Activated CD8-positive, alpha-beta memory T cell treated with anti-CD3 and anti-CD28 coated beads, Interleukin-2, amount 50 U/mL, for 1 hour (primary cell): ENCODE data around the gene SORL1-AS1.
A peak's percentile ranks its signal among the peaks of the same experiment; 100 is the strongest.
"Not testable (repeated sequence)": the region's sequence is repeated elsewhere in the genome, so short reads cannot be mapped to it uniquely, and the experiment has no call there.

ENCODE experiments used
- DNase-seq: peaks from one replicate; pipeline ENCODE4 v3.0.0-alpha.2; 2020; ENCODE audit errors: extremely low read depth

SORL1-AS1 gene

DNA sequence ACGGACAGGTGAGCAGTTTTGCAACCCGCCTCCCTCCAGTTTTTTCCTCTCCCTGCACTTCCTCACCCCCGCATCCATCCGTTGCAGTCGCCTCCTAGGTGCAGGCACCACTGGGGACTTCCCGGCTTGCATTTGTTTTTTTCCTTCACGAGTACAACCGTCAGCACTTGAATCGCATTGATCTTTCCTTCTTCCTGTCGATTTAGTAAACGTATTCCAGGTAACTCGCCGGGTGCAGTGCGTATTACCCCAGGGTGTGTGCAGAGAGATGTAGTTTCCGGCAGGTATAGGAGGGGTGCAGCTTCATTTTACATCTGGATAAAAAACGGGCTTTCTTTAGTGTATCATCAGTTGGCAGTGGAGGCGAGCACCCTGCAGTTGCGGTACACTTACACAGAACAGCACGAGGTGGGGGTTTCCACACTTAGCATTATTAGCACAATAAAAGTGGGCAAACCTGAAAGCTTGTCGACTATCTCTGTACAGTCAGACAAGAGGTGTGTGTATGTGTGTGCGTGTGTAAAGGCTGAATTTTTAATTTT is at the start of gene SORL1-AS1:
TSS of gene SORL1-AS1 (minus strand) at position 359 of the 542 bp plus-strand sequence.
- peak; percentile 63 for DNase-seq

DNA sequence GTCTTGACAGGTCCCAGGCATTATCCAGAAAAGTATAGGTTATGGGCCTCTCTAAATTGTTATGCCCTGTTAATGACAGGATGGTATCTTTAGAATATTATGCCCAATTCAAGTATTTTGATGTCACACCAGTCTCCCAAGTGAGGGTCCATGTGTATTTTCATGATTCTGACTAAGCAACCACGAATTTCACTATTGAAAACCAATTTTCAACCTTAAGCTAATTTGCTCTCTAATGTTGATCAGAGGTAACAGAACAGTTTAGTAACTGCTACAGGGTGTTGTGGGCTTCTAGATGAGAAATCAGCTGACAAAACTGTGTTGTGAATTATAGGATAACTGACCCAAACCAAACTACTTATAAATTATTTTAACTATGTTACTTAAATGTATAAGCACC is 48.0 kb upstream of the SORL1-AS1 start:
- no peak for DNase-seq

DNA sequence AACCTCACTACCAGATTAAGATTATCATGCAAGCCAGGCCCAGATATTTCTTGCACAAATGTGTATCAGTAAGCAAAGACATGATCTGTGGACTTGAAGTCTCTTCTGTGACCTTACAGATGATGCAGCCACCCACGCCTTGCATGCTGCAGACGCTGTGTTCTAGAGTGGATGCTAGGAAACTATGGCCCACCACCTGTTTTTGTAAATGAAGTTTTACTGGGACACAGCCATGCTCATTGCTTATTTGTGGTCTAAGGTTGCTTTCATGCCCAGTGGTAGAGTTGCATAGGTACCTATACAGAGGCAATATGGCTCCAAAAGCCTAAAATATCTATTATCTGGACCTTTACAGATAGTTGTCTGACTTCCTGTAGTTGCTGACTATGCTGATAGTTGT is 47.5 kb upstream of the SORL1-AS1 start:
- no peak for DNase-seq

DNA sequence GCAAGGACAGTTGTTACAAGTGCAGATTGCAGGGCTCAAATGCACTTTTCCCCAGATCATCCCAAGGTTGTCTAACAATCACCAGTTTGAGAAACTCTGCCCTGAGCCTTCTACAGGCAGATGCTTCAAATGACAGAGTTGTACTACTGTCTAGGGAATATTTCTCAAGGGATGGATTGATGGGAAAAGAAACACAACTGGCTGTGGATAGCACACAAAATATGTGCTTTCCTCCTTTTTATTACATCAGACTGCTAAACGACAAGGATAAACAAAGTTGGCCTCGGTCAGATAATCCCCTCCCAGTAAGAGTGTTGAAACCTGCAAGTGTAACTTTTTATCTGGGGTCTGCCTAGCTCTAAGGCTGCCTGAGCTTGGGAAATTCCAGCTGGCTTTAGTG is 46.6 kb upstream of the SORL1-AS1 start:
- DNase-seq = no peak

DNA sequence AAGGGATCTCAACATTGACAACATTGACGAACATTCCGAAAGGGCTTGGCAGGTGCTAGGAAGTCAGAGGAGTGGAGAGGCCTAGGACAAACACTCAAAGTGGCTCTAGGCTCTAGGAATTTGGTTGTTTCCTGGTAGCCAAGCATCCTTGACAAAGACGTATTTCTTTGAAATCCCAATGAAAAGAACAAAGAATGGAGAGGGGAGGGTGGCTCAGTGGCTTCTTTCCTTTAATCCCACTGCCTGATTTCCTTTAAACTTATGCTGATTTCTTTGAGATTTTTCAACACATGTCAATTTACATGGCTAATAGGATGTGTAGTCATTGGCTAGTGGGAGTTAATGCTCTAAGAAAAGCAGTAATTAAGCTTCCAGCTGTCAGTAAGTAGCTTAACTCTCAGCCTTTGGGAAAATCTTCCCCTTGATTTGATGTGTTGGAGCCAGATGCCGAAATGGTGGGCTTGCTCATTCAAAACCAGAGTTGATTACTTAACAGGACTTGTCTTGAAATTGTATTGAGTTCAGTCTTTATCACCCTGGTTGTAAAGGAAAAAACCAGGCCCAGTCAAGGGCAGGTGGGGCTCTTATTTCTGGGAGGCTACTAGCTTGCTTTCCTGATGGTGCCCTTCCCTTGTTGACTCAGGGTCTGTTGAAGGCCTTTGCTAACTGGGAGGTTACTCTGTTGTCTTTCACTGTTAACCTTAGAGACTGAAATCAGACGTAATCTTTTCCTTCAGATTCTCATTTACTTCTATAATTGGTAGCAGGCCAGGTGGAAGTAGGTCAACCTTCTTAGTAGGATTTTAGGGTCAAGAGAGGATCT is 44.6 kb upstream of the SORL1-AS1 start:
- no peak for DNase-seq

DNA sequence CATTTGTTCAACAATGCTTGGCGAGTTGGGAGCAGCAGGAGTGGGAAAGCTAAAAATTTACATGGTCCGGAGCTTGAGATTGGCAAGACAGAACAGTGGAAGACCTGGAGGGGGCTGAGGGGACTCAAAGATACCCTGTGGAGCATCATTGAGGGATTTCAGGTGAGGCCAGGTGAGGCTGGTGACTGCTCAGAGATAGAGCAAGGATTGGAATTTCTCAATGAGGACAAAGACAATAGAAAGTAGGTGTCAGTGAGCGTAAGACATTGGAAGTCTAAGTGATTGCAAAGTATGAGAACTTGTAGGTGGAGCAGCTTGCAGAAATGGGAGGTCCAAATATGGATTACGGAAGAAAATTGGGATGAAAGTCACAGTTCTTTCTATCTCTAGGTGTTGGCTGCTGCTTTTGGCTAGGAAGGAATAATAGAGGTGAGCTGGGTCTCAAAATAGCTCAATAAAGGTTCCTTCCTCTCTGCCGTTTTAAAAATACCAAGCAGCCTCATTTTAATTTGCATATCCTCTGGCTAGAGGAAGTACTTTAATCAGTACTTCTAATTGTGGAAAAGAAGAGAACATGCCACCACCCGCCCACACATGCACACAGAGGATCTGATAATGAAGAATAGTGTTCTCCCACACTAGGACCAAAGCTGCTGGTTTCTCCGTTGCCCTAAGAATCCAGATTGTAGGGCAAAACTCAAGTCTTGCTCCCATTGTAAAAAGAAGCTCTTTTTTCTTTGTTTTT is 41.8 kb upstream of the SORL1-AS1 start:
- DNase-seq = no peak

DNA sequence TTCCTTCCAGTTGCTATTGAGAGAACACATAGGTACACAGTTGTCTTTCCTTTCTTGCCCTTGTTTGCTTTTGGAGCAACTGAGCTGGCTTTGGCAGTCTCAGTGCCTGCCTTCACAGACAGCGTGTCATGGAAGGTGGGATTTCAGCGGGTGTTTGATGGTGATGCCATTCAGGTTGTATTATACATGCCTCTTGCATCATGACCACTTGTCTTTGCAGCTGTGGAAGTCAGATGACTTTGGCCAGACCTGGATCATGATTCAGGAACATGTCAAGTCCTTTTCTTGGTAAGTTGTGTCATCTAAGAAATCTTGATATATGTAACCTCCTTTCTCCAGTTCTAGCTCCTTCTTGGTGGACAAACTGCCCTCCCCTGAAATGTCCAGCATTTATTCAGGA is 37.1 kb upstream of the SORL1-AS1 start:
- no peak for DNase-seq

DNA sequence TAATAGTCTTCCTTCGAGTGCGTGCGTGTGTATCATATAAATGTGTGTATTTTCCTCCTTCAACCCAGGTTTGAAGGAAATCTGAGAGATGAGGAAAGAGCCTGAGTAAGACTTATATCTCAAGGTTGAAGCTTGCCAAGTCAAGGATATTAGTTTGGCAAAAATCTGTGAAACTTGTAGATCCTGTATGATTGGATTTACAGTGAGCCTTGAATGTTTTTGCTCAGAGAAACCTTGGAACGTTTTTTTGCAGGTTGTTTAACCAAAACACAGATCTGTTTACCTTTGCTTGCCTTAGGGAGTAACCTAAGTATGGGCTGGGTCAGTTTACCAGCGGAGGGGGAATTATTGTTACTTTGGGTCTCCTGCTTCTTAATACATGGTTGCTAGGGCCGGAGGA is 35.9 kb upstream of the SORL1-AS1 start:
- DNase-seq = no peak

DNA sequence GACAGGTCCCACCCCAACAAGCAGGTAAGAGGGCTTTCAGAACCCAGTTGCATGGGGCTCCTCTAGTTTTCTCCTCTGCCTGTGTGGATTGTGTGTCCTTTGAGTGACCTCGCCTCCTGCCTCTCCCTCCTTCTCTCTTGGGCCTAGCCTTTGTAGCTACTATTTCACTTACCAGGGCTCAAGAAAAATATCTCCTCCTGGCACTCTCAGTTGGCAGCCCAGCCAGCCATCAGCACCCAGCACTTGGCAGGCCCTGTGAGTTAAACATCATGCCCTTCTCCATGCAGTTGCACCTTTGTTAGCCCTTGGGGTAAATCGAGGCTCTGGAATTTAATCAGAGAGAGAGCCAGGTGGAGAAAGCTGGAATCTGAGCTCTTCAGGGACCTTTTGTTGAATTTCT is 35.4 kb upstream of the SORL1-AS1 start:
- no peak for DNase-seq

DNA sequence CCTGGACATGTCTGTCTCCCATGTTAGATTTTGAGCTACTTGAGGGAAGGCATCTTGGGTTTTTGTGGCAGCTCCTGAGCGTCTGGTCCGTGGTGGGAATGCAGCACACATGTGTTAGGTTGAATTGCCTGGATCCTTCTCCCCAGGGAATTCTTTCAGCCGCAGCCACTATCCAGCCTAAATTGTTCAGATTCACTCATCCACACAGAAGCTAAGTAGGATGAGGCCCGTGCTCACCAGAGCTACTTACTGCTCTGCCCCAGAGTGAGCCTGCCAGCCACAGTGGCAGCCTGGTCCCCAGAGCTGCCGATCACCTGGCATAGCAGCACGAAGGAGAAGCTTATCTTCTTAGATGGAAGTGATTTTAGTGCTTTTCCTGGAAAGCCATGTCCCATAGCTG is 34.4 kb upstream of the SORL1-AS1 start:
- DNase-seq = no peak

DNA sequence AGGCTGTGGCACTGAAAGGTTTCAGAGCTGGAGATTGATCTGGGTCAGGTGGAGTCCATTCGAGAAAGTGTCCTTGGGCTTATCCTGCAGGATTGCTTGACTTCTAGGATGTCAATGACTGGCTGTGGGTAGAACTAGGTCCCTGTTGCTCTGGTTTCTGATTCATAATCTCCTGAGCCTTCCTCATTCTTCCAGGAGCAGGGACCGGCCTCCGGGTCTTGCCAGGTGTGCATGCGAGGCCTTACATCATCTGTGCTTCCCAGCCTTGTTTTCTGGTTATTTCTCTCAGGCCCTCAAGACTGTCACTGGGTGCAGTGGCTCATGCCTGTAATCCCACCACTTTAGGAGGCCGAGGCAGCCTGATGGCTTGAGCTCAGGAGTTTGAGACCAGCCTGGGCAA is 33.3 kb upstream of the SORL1-AS1 start:
- no peak for DNase-seq

DNA sequence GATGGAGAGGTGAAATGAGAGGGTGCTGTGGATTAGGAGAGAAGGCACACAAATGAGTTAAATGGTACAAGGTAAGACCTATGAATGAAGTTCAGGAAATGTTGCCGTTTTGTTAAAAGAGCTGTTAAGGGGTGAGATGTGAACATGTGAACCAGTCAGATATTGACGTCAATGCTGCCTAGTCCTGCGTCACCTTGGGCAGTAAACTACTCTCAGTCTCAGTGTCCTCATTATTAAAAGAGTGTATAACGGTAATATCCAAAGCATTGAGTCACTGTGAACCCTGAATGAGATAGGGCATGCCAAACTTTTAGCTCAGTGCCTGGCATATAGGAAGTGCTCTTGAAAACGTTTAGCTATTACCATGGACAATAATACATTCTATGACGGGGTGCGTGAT is 32.4 kb upstream of the SORL1-AS1 start:
- DNase-seq = no peak

DNA sequence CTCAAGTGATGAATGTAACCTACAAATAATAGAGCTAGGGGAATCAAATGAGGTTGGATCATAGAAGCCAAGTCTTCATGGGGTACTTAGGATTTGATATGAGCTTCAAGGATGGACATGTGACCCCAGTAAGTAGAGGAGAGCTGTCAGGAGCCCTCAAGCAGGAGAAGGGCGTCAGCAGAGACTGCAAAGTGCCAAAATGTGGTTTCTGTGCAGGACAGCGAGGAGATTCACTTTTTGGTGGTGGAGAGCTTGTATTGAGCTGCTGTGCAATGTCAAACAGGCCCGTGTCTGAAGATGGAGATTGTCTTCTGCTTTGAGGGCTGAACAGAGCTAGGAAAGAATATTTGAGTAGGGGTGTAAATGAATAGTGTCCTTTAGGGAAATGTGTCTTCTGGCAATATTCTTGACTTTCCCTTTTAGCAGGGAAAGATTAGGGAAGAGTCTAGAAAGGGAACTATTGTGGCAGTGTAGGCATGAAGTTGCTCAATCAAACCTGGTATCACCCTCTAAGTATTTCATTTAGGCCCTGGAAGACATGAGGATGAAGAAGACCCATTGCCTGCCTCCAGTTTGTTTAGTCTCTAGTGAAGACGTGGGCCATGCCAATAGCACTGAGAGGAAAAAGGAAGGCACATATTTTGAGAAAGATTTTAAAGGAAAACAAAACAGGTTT is 31.2 kb upstream of the SORL1-AS1 start:
- DNase-seq = no peak

DNA sequence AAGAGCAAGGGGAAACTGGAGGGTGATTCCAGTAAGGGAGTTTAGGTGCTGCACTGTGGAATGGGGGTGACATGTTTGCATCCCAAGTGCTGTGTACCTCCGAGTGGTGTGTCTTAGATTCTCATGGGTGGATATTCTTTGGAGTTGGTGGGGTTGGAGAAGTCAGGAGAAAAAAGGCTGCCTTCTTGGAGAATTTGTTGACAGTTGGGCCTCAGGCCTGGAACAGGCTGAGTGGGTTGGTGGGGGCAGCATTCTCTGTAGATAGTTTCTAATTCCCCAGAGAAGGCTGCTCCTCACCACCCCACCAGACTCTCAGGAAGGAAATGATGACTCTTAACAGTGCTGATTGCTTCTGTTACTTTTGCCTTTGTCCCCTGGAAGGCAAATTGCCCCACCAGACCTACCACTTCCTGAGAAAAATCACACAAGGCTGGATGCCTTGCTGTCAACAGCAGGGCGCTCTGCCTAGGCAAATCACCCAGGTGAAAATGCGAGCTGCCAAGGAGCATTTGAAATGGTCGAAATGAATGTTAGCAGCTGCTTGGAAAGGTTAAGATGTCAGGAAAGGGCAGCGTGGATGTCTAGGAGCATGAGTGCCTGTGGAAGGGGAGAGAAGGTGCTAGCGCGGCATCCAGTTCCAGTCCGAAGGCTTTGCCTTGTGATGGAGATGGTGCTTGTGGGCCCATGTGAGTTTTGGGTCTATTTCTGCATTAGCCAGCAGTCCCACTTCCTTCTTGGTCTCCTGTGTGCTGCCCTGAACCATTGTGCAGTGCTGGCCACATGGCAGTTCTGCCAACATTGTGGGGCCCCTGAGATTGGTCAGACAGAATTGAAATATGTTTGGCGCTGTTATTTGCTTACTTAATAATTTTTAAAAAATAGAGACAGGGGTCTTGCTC is 29.7 kb upstream of the SORL1-AS1 start:
- DNase-seq = no peak

DNA sequence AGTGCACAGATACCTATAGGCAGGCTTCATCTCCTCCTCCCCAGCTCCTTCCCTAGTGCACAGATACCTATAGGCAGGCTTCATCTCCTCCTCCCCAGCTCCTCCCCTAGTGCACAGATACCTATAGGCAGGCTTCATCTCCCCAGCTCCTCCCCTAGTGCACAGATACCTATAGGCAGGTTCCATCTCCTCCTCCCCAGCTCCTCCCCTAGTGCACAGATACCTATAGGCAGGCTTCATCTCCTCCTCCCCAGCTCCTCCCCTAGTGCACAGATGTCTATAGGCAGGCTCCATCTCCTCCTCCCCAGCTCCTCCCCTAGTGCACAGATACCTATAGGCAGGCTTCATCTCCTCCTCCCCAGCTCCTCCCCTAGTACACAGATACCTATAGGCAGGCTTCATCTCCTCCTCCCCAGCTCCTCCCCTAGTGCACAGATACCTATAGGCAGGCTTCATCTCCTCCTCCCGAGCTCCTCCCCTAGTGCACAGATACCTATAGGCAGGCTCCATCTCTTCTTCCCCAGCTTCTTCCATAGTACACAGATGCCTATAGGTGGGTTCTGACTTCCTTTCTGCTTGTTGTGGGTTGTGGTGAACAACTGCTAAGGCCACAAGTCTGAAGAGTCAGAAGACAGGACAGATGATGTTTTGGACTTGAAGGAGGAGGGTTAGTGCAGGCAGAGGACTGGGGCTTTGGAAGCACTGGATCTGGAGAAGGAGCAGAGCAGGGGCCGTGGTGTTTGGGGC is 28.9 kb upstream of the SORL1-AS1 start:
- not testable (repeated sequence) for DNase-seq

DNA sequence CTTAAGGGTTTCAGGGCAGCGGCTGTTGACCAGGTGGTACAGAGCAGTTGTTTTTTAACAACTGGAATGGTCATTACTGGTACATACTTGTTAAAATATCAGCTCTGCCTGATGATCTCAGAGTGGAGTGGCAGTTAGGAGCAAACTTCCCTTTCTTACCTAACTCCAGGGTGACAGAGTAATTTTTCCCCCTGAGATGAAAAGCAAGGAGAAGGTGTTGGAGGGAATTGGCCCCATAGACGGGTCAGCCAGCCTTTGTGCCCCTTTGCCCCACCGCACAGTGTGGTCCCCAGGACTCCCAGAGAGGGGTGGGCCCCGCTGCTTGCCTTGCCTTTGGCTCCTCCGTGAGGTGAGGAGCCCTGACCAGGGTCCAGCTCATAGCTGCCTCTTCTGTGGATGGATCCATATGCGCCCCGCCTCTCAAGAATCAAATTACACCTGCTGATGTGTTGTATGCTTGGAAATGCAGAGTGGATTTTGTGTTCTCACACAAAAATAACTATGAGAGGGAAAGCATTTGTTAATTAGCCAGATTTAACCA is 27.0 kb upstream of the SORL1-AS1 start:
- DNase-seq = no peak

DNA sequence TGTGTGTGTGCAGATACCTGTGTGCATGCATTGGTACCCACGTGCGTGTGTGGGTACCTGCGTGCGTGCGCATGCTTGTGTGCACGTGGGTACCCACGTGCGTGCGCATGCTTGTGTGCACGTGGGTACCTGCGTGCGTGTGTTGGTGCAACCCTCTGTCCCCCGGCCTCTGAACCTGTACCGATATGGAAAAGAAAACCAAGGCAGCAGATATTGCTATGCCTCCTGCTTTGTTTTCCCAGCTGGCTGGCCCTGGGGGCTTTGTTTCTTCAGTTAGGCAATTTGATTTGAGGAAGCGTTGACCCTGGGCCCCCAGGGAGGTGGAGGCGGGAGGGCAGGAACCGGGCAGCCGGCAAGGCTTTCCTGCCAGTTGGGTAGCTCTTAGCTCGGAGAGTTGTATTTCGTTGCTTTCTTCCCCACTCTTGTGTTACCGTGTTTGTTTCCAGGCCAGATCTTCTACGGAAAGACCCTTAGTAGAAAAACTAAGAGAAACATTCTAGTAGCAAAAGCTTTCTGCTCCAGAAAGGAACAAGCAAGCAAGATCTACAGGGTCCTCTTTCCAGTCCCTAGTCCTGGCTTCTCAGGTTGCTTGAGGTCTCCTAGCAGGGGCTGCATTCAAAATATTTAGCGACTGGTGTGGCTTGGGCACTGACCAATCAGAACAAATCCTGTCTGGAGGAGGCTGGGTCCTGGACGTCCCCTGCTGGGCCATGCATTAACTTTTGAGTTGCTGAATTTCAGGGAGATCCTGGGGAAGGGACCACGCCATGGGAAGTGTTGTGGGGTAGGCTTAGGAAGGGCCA is 26.3 kb upstream of the SORL1-AS1 start:
- no peak for DNase-seq

DNA sequence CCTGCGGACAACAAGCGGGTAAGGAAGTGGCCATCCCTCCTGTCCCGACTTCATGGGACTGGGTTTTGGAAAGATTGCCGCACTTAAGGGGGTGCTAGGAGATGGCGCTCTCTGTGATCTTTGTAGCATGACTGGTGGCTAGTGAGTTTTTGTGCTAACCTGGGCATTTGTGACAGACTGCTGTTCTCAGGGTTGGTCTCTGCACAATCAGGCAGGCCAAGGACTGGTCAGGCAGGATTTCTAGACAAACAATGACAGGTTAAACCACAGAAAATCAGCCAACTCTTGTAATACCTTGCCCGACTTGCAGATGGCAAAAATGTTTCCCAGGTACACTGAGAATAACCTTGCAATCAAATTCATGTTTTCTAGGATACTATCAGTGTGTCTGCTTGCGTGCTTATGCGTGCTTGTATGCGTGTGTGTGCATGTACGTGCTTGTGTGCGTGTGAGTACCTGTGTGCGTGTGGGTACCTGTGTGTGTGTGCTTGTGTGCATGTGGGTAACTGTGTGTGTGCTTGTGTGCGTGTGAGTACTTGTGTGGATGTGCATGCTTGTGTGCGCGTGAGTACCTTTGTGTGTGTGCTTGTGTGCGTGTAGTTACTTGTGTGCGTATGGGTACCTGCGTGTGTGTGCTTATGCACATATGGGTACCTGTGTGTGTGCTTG is 25.6 kb upstream of the SORL1-AS1 start:
- DNase-seq = no peak
